Measurements from ENCODE around the gene KCTD6.

DNA sequence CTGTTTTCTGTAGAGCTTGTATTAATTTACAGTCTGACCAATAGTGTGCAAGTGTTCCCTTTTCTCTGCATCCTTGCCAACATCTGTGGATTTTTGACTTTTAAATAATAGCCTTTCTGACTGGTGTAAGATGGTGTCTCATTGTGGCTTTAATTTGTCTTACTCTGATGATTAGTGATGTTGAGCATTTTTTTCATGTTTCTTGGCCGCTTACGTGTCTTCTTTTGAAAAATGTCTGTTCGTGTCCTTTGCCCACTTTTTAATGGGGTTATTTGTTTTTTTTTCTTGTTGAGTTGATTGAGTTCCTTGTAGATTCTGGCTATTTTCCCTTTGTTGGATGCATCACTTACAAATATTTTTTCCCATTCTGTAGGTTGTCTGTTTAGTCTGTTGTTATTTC is 52.6 kb downstream of the KCTD6 start:
- TF ChIP-seq, protein P1, sequence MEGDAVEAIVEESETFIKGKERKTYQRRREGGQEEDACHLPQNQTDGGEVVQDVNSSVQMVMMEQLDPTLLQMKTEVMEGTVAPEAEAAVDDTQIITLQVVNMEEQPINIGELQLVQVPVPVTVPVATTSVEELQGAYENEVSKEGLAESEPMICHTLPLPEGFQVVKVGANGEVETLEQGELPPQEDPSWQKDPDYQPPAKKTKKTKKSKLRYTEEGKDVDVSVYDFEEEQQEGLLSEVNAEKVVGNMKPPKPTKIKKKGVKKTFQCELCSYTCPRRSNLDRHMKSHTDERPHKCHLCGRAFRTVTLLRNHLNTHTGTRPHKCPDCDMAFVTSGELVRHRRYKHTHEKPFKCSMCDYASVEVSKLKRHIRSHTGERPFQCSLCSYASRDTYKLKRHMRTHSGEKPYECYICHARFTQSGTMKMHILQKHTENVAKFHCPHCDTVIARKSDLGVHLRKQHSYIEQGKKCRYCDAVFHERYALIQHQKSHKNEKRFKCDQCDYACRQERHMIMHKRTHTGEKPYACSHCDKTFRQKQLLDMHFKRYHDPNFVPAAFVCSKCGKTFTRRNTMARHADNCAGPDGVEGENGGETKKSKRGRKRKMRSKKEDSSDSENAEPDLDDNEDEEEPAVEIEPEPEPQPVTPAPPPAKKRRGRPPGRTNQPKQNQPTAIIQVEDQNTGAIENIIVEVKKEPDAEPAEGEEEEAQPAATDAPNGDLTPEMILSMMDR (IDR thresholded peaks at IDR 0.05; ENCODE audit: insufficient read depth, low read depth, low read length), result no peak
- TF ChIP-seq EZH2 (IDR thresholded peaks at IDR 0.05; ENCODE audit: insufficient read depth, low read length), result no peak

Measured in astrocyte (in vitro differentiated cells and primary cell).